Choroid plexus epithelial cell (primary cell): ENCODE data around the gene INO80E.
"Not testable (repeated sequence)": the region's sequence is repeated elsewhere in the genome, so short reads cannot be mapped to it uniquely, and the experiment has no call there.

ENCODE experiments used
- DNase-seq: peaks from one replicate; pipeline ENCODE4 v3.0.0-alpha.2; 2010; ENCODE audit warnings: low read depth
- H3K4me3 ChIP-seq: 2 replicates; pipeline ENCODE4 v1.5.1; 2011; ENCODE audit warnings: low read depth, mild to moderate bottlenecking, control low read depth, low read length, moderate library complexity
- CTCF ChIP-seq: conservative IDR thresholded peaks from 2 replicates; pipeline ENCODE4 v1.5.1; 2011; ENCODE audit warnings: low read depth, mild to moderate bottlenecking, control low read depth, inconsistent platforms, low read length, moderate library complexity

The INO80E gene, protein sequence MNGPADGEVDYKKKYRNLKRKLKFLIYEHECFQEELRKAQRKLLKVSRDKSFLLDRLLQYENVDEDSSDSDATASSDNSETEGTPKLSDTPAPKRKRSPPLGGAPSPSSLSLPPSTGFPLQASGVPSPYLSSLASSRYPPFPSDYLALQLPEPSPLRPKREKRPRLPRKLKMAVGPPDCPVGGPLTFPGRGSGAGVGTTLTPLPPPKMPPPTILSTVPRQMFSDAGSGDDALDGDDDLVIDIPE

DNA sequence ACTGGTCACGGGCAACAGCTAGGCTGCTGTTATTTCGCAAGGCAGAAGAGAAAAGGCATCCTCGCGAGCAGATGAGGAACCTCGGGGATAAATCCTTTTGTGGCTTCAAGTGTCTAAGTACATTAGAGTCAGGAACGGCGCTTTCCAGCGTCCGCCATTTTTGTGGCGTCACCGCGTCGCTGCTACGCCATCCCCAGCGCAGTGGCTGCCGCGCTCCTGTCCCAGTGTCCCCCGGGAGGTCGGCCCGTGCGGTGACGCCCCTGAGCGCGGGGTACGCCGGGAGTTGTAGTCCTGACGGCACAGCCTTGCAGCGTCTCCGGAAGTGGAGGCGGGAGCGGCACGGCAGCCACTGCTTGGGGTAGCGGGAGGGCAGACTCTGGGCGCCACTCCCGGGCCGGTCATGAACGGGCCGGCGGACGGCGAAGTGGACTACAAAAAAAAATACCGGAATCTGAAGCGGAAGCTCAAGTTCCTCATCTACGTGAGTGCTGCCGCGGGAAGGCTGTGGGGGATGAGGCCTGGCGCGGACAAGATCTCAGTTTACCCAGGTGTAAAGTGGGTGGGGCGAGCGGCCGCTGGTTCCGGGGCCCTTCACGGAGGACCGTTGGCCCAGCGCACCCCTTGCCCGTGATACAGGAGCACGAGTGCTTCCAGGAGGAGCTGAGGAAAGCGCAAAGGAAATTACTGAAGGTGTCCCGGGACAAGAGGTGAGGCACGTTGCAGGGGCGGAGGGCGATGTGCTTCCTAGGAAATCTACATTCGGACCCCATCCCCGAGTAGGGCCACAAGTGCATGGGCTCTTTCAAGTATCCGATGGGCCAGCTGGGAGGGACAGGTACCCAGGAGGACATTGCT, at the start of gene INO80E:
Gene INO80E (plus strand): TSS at position 331 of the 855 bp plus-strand sequence. CDS start 70 bp downstream, at position 401.
- H3K4me3 ChIP-seq = peak within 1 kb of the TSS; percentile 87
- DNase-seq = peak; percentile 92
- TF ChIP-seq CTCF = no peak

GRCh38 chr16:29947897-29948296, 48.1 kb upstream of the INO80E start:
- H3K4me3 ChIP-seq = no peak overlapping the region
- DNase-seq = no peak
- TF ChIP-seq CTCF = no peak

GRCh38 chr16:29950806-29951461, 45.1 kb upstream of the INO80E start:
- no peak for DNase-seq
- no peak overlapping the region for H3K4me3 ChIP-seq
- TF ChIP-seq CTCF = no peak

DNA sequence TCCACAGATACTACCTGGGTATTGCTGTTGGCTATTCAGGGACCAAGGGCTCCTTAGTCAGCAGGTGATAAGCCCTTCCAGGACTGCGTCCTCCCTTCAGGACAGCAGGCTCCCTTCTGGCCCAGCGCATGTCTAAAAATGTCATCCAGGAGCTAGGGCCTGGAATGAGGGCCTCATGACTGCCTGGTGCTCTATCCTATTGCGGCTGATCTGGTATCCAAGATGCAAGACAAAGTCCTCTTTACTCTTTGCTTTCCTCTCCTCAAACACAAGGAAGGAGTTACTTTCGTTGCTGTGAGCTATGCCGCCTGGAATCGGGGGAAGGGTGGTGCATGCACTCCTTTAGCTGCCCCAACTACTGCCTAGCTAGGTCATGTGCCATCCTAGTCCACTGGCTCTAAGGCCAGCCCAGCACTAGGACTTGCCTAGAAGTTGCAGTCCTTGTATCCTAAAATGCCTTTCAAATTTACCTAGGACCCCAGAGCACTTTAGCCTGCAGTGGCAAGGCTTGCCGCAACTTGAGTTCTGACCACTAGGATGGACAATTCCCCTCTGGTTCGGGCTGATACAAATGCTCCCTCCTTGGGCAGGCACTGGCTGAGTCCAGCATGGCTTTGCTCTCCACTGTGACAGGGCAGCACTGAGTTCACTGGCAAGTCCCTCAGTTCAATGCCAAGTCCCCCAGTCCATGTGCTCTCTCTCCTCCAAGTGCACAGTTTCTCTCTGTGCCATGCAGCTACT, 44.2 kb upstream of the INO80E start:
- DNase-seq = no peak
- no peak overlapping the region for H3K4me3 ChIP-seq
- peak; percentile 8 for TF ChIP-seq CTCF

DNA sequence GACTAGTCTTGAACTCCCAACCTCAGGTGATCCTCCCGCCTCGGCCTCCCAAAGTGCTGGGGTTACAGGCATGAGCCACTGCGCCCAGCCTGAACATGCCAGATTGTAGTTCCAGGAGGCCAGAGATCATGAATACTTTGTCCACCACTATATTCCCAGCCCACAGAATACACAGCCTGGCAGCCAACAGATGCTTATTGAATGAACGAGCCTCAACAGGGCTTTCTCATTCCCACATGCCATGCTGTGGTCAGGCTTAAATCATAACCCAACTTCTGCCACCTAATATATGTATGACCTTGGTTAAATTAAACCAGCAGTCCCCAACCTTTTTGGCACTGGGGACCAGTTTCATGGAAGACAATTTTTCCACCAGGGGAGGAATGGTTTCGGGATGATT, 37.3 kb upstream of the INO80E start:
- no peak overlapping the region for H3K4me3 ChIP-seq
- no peak for DNase-seq
- no peak for TF ChIP-seq CTCF

DNA sequence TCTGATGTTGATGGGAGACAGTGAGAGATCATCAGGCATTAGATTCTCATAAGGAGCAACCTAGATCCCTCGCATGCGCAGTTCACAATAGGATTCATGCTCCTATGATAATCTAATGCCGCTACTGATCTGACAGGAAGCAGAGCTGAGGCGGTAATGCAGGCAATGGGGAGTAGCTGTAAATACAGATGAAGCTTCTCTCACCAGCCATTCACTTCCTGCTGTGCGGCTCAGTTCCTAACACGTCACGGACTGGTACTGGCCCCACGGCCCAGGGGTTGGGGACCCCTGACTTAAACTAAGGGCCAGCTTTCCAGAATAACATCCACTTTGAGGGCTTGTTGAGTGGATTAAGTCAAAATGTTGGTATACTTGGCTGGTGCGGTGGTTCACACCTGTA, 36.7 kb upstream of the INO80E start:
- DNase-seq = no peak
- H3K4me3 ChIP-seq = no peak overlapping the region
- no peak for TF ChIP-seq CTCF

DNA sequence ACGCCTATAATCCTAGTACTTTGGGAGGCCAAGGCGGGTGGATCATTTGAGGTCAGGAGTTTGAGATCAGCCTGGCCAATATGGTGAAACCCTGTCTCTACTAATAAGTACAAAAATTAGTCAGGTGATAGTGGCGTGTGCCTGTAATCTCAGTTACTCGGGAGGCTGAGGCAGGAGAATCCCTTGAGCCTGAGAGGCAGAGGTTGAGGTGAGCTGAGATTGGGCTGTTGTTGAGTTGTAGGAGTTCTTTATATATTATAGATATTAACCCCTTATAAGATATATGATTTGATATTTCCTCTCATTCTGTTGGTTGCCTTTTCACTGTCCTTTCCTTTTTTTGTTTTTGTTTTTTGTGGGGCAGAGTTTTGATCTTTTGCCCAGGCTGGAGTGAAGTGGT, 36.2 kb upstream of the INO80E start:
- not testable (repeated sequence) for DNase-seq, H3K4me3 ChIP-seq
